Activated T-cell treated with anti-CD3 and anti-CD28 coated beads for 24 hours (primary cell): ENCODE data around the gene BSN.
"Not testable (repeated sequence)": the region's sequence is repeated elsewhere in the genome, so short reads cannot be mapped to it uniquely, and the experiment has no call there.

ENCODE experiments used
- DNase-seq: peaks from one replicate; pipeline ENCODE4 v3.0.0-alpha.2; 2020; ENCODE audit warnings: low read depth

BSN gene

DNA sequence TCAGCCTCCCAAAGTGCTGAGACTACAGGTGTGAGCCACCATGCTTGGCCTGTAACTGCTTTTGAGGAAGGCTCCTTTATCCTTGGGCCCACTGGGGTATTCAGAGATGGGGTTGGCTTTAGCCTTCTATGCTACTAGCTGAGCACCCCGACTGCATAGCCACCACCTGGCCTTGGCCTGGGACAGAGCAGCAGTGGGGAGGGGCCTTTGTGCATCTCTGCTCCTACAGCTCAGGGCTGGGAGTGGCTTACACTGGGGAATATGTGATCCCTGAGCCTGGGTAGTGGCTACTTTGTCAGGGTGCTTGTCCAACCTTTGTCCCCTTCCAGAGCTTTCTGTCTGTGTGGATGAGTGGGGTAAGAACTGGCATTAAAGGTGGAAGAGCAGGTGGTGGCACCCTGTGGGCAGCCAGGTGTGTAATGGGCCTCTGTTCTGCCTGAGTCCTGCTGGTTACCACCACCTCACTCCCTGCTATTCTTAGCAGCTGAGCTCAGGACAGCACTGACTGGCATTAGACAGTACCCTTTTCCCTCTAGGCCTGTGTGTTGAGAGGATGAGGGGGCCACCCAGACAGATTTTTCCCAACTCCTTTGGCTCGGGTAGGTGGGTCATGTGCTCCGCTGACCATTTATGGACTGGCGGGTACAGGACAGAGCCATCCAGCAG lies 141.2 kb downstream of the BSN start:
- not testable (repeated sequence) for DNase-seq

DNA sequence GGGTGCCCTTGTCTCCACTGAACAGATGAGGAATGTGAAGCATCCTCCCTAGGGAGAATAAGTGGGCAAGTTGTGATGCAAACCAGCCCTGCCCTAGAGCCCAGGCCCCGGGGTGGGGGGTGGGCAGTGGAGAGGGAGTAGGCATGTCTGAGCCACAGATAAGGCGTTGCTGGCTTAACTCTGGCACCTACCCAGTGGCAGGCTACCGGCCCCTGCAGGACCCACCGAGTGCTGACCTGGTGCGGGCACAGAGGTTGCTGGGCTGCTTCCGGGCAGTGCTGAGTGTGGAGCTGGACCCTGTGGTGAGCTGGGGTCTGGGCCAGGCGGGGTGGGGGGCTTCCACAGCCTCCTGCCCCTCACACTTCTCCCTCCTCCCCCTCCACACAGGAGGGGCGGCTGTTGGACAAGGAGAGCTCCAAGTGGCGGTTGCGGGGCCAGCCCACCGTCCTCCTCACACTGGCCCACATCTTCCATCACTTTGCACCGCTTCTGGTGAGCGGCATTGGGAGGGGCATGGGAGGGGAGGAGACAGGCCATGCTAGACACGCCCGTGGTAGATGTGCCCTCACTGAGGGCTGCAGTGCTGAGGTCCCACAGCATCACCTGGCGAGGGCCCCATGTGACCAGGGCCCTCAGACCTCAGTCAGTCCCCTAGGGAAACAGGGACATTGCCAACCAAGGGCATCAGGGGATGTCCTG lies 145.2 kb downstream of the BSN start:
- no peak for DNase-seq

DNA sequence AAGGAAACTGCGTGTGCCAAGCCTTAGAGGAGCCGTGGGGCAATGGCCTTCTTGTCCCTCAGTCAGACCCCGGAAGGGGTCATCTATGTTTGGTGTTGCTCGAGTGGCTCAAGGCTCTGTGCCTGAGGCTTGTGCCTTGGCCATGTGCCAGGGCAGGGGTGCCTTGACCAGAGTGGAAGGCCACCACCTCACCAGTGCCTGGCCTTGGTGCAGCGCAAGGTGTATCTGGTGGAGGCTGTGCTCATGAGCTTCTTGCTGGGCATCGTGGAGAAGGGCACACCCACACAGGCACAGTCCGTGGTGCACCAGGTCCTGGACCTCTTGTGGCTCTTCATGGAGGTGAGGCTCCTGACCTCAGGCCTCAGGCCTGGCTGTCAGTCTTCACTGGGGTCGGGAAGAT lies 145.7 kb downstream of the BSN start:
- no peak for DNase-seq

DNA sequence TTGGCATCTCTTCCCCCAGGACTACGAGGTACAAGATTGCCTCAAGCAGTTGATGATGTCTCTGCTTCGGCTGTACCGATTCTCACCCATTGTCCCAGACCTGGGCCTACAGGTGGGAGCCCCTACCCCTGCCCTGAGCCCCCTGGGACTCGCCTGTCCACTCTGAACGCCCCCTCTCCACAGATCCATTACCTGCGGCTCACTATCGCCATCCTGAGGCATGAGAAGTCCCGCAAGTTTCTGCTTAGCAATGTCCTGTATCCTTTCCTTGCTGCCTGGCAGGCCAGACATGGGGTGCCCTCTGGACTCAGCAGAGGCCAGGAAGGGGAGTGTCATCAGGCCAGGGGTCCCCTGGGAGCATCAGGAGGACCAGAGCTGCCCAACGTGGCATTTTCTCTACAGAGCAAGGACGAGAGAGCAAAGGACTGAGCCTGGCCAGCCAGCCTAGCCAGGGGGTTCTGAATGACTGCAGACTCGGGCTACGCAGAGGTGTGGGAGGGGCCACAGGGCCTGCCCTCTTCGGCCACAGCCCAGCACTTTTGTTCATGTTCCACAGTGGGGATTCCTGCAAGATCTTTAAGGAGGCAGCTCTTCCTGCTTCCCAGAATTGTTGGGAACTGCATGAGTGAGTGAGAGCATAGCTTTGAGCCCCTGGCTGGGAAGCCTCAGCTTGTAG lies 146.3 kb downstream of the BSN start:
- no peak for DNase-seq

DNA sequence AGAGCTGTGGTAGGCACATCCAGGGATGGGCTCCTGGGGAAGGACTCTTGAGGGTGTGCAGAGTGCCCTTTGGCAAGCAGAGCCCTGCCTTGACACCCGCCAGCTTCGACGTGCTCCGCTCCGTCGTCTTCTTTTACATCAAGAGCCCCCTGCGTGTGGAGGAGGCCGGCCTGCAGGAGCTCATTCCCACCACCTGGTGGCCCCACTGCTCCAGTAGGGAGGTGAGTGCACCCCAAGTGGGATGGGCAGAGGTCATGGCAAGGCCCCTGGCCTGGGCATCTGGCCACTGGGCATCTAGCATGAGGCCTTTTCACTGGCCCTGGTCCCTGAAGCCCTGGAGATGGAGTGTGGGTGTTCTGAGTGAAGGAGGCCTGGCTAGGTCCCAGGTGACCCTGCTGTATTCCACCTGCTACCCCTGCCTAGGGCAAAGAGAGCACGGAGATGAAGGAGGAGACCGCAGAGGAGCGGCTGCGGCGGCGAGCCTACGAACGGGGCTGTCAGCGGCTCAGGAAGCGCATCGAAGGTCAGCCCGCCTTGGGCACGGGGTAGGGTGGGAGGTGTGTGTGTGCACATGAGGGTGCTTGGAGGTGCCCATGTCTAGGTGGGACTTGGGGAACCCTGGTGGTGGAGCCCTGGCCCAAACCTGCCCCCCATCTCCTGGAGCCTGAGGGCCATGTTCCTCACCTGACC lies 147.3 kb downstream of the BSN start:
- DNase-seq, result no peak

DNA sequence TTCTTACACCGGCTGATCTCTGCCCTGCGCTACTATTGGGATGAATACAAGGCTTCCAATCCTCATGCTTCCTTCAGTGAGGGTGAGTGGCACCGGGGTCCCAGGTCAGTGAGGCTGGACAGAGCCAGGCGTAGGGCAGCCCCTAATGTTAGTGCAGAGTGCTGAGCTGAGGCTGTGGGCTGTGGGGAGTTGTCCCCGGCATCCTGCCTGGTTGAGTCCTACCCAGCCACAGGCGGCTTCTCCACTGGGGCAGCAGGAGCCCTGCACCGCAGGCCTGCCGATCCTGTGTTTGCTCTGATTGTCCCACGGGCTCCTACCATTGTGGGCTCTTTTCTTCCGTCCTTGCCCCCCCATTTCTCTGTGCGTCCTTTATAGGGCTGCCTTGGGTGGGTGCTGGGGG lies 148.4 kb downstream of the BSN start:
- DNase-seq, result no peak

DNA sequence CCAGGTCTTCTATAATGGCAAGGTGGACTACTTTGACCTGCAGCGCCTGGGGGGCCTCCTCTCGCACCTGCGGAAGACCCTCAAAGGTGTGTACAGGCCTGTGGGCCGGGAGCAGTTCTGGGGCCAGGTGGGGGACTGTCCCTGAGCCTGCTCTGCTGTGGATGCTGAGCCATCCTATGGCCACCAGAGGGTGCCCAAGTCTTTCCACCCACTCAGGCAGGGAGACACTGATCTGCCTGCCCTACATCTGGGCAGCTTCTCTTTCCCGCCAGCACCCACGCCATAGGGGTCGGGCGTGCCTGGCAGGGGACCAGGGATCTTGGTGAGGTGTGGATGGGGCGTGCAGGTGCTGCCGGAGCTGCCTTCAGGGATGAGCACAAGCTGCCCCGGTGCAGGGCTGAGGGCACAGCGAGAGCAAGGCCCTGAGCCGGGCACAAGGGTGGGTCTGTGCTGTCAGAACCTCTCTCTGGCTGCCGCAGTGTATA lies 149.2 kb downstream of the BSN start:
- peak; percentile 51 for DNase-seq

DNA sequence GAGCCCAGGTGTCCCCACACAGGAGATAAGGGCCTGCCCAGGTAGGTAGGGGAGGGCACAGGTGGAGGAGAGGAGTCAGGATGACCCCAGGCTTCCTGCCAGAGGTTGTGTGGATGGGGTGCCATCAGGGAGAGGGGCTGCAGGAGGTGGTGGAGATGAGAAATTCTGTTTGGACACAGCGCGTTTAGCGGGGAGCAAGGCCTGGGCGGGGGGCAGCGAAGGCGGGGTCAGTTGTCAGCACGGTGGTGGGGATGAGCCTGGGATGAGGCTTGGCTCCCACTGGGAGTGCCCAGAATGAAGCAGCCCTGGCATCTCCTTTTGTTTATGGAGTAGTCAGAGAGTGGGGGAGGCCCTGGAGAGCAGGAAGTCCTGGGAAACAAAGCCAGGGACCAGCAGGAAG lies 149.7 kb downstream of the BSN start:
- DNase-seq, result no peak

DNA sequence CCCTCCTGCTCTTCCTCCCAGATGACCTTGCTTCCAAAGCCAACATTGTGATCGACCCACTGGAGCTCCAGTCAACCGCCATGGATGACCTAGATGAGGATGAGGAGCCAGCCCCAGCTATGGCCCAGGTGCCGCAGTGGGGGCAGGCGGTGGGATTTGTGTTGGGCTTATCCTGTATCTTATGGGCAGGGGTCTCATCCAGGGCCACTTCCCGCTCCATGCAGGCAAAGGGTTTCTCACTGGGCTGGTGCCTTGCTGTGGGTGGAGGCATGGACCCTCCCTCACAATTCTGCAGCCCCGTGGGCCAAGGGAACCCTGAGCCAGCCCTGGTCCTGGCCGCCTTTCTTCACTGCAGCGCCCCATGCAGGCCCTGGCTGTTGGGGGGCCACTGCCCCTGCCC lies 150.4 kb downstream of the BSN start:
- no peak for DNase-seq

DNA sequence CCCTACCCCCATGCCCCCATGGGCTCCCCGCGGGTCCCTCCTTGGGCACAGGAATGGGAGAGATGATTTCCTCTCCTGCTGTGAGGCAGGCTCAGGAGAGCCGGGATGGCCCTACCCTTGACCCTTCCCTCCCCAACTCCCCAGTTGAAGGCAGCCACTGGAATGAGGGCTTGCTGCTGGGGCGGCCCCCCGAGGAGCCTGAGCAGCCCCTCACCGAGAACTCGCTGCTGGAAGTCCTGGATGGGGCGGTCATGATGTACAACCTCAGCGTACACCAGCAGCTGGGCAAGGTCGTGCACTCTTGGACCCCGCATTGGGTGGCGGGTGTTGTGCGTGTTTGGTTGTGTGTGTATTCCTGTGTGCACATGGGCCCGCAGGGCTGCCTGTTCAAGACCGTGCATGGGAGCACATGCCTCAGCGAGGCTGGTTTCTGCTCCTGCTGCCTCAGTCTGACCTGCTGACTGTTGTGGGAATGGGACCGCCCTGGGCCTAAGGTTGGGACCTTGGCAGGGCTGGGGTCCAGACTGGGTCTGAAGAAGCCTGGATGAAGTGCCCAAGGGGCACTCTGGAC lies 151.2 kb downstream of the BSN start:
- no peak for DNase-seq

DNA sequence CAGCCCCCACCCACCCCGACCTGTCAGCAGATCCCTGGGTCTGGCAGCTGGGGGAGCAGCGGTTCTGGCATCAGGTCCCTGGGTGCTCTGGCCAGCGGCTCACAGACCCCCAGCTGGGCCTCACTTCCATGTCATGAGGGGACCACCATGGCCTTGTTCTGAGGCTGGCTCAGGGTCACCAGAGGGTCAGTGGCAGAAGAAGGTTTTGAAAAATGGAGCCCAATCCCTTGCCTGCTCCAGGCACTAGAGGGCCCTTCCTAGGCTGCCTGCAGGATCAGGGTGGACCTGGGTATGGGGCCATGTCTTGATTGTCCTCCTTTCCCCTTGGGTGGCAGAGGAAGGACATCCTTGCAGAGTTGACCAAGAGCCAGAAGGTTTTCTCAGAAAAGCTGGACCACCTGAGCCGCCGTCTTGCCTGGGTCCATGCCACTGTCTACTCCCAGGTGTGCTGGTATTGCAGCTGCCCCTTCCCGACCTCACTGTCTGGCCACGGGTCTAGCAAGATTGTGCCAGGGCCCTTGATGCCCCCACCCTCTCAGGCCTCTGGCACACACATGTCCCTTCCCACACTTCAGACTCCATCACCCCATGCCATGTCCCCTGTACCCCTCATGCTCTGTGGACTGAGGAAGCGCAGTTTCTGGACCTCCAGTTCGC lies 152.3 kb downstream of the BSN start:
- DNase-seq, result no peak

DNA sequence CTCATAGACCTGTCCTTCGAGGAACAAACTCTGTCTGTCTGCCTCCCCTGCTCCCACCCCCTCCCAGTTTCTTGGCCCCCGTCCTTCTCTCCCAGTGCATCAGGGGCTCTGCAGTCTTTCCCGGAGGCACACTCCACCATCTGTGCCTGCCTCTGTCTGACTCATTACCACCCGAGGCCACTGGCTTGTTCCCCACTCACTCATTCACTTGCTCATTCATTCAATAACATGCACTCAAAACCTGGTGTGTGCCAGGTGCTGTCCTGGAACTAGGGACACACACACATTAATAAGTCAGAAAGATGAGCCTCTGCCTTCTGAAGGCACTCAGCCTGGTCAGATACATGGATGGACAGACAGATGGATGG lies 152.8 kb downstream of the BSN start:
- no peak for DNase-seq

DNA sequence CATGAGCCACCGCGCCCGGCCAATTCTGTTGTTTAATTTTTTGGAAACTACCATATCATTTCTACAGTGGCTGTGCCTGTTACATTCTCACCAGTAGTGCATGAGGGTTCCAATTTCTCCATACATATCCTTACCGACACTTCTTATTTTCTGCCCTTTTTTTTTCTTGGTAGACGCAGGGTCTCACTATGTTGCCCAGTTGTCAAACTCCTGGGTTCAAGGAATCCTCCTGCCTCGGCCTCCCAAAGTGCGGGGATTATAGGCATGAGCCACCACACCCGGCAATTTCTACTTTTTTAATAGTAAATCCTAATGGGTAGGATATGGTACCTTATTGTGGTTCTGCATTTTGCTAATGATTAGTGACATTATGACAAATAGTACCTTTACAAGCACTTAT lies 155.6 kb downstream of the BSN start:
- no peak for DNase-seq

DNA sequence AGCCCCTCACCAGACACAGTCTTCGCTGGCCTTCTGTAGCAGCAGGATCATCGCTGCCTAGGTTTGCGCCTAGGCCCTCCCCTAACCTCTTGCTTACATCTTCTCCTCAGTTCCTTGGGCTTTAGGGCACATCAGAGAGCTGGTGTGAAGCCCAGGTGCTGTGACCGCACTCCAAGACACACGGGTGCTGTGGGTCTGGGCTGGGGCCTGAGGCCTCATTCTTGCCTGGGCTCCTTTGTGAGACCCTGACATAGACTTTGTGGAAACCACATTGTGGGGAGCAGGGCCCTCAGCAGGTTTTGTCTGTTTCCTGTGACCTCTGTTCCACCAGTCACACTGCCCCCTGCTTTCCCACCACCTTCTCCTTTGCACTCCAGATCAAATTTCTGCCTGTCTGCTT lies 157.2 kb downstream of the BSN start:
- DNase-seq, result no peak

DNA sequence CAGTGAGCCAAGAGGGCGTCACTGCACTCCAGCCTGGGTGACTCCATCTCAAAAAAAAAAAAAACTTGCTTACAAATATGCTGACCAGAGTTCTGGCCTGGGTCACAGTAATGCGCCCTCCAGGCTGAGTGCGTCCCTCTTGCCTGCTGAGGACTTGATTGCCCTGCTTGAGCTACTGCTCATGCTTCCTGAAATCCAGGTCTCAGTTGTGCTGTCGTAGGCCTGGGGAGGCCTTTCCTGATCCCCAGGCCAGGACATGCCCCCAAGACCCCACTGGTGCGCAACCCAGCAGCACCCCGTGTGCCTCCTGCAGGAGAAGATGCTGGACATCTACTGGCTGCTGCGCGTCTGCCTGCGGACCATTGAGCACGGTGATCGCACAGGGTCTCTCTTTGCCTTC lies 157.9 kb downstream of the BSN start:
- no peak for DNase-seq

DNA sequence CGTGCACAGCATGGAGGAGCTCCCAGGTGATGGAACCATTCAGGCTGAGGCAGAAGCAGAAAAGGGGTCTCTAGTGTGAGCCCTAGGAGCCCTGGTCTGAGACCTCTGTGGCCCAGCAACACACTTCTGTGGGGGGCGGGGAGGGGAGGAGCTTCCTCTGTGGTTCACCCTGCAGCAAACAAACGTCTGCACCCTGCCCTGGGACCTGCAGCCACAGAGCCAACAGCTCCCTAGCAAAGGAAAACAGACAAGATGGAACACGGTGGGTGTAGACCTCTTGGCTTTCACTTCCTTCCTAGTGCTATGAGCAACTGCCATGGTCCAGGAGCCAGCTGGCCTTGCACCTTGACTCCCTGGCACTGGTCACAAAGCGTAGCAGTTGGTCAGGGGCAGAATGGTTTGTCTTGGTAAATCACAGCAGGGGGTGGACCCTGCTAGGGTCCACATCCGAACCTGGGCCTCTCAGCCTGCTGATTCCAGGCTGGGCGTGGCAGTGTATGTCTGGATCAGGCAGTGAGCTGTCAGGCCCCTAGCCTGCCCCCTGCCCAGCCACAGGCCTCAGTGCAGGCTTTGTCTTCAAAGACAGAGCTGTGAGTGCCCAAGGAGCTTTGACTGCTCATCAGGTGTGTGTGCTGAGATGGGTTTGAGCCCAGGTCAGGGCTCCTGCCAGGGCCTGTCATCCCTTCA lies 158.5 kb downstream of the BSN start:
- no peak for DNase-seq

DNA sequence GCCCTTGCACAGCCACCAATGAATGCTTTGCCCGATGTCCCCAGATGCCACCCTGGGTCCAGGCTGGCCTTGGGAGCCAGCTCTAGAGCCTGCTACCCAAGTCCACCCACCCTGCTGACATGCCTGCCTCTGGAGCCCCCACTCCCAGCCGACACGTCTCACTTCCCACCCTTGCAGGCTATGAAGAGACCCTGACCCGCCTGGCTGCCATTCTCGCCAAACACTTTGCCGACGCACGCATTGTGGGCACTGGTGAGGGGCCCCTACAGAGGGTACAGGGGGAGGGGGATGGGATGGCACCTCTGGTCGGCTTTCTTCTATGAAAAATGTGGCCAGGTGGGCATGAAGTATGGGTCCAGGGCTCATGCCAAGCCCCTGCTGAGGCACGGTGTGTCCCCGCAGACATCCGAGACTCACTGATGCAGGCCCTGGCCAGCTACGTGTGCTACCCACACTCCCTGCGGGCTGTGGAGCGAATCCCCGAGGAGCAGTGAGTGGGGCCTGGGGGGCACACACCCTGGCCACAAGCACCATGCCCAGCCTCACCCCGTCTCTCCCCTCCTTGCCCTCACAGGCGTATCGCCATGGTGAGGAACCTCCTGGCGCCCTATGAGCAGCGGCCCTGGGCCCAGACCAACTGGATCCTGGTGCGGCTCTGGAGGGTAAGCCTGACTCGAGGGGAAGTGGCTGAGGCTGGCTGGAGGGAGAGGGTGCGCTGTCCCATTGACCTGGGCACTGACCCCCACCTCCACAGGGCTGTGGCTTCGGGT lies 159.2 kb downstream of the BSN start:
- DNase-seq, result no peak

DNA sequence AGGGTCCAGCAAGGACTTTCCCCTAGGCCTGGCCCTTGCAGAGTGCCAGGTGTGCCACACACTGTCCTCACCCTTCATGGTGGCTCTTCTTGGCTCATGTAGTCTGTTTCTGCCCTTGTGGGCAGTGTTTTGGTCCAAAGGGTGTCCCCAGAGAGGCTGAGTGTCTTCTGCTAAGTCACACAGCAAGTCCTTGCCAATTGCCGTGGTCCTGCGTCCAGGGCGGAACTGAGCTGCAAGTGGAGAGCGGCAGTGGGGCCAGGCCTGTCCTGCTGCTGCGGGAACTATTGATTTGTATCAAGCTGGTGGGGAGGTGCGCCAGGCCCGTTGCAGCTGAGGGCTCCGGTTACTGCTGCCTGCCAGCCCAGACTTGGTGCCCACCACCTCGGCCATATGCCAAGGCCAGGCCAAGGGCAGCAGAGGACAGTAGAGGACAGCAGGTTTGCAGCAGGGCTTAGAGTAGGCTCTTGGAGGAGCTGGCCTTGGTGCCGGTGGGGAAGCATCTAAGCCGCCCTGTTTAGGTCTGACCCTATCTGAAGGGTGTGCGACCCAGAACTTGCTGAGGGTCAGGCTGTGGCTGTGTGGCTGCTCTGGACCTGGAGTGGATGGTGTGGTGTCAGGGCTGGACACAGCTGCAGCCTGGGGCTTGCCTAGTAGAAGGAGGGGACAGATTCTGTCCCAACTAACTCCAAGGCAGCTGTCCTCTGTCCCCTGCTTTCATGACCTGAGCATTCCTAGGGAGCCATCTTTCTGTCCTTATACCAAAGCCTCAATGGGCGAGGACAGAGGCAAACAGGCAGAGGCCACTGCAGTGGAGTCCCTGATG lies 160.7 kb downstream of the BSN start:
- DNase-seq, result no peak

DNA sequence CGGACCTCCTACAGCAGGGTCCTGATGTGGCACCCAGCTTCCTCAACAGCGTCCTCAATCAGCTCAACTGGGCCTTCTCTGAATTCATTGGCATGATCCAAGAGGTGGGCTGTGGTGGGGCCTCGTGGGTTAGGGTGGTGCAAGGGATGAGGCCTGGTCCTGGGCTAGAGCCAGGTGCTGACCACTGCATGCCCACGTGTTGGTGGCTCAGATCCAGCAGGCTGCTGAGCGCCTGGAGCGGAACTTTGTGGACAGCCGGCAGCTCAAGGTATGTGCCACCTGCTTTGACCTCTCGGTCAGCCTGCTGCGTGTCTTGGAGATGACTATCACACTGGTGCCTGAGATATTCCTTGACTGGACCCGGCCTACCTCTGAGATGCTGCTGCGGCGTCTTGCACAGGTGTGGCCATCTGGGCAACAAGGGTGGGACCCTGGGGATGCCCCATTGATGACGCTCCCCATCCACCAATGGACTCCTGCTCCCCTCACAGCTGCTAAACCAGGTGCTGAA lies 161.4 kb downstream of the BSN start:
- DNase-seq, result no peak
